Effector memory CD8-positive, alpha-beta T cell (primary cell): ENCODE results near the gene RUNX1.
"Not testable (repeated sequence)": the region's sequence is repeated elsewhere in the genome, so short reads cannot be mapped to it uniquely, and the experiment has no call there.

Experiments
- ATAC-seq: fragments of 150-1000 bp; cut with Tn5 transposase; replicated peaks from 2 replicates; pipeline ENCODE4 v1.10.0; 2021; ENCODE audit warnings: mild to moderate bottlenecking, moderate library complexity
- DNase-seq, 3 experiments: peaks; one replicate each; pipeline ENCODE4 v3.0.0; 2021
- H3K27ac Mint-ChIP-seq, 2 donors: one replicate each; pipeline ENCODE4 v1.8.0; 2022; ENCODE audit warnings: mild to moderate bottlenecking in 2 of 2, mixed read lengths in 2 of 2, moderate library complexity in 2 of 2
- H3K27me3 Mint-ChIP-seq, 2 donors: one replicate each; pipeline ENCODE4 v1.8.0; 2022; ENCODE audit warnings: mixed read lengths in 2 of 2
- H3K36me3 Mint-ChIP-seq: one replicate; pipeline ENCODE4 v1.8.0; 2022; ENCODE audit warnings: mild to moderate bottlenecking, moderate library complexity, mixed read lengths; ENCODE audit not compliant: insufficient read depth
- H3K4me1 Mint-ChIP-seq, 2 donors: one replicate each; pipeline ENCODE4 v1.8.0; 2022; ENCODE audit warnings: low read depth in 2 of 2, mixed read lengths in 2 of 2
- H3K4me3 Mint-ChIP-seq, 2 donors: one replicate each; pipeline ENCODE4 v1.8.0; 2022; ENCODE audit warnings: mild to moderate bottlenecking in 2 of 2, mixed read lengths in 2 of 2, moderate library complexity in 2 of 2
- H3K9me3 Mint-ChIP-seq, 2 donors: one replicate each; pipeline ENCODE4 v1.8.0; 2022; ENCODE audit warnings: mixed read lengths in 2 of 2

RUNX1 gene

DNA sequence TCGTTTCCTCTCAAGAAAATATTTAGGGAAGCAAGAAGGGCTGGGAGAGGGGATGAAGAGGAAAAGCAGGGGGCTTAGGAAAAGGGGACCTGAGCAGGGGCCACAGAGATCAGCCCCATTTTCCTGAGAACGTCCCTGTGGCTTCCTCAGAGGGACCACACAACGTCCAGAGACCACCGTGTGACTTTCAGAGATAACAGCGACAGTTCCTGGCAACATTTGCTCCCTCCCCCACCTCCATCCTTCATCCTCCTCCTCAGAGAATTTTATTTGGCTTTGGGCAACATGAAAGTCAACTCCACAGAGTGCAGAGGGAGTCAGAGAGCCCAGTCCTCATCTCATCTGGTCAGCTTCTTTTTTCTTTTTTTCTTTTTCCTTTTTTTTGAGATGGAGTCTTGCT, 50.9 kb downstream of the RUNX1 start:
- ATAC-seq = no peak
- Mint-ChIP-seq H3K27ac (peak overlapping the region; percentile 59 to 94), H3K9me3 (no peaks in the 10 kb centered on the region), H3K36me3 (peaks cover 20% of the 10 kb centered on the region), H3K4me1 (peaks cover 64 to 73% of the 10 kb centered on the region in 2 donors), H3K27me3 (no peaks in the 10 kb centered on the region), H3K4me3 (peak overlapping the region; percentile 40 to 65)
- DNase-seq = no peak

DNA sequence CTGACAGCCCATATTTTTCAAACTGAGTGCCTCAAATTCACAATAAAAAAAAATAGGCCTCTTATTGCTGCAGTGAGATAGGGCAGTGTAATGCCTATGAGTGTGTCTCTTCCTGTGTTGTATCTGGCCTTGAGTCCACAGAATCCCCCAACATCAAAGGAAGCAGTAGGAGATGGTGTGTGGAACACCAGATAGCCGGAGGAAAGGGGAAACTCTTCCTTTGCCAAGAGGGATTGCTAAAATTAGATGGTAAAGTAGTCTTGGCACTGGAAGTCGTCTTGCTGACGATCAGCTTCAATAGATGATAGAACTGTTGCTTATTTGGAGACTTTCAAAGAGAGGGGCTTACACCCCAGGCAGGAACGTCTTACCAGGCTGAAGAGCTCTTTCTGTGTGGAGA, 51.8 kb downstream of the RUNX1 start:
- DNase-seq = no peak
- Mint-ChIP-seq H3K4me3 (peak overlapping the region in 1 of 2 donors; percentile 47), H3K36me3 (peaks cover 26% of the 10 kb centered on the region), H3K27ac (peak overlapping the region; percentile 73 to 94), H3K4me1 (peaks cover 60 to 66% of the 10 kb centered on the region in 2 donors), H3K9me3 (no peaks in the 10 kb centered on the region), H3K27me3 (no peaks in the 10 kb centered on the region)
- ATAC-seq = no peak

DNA sequence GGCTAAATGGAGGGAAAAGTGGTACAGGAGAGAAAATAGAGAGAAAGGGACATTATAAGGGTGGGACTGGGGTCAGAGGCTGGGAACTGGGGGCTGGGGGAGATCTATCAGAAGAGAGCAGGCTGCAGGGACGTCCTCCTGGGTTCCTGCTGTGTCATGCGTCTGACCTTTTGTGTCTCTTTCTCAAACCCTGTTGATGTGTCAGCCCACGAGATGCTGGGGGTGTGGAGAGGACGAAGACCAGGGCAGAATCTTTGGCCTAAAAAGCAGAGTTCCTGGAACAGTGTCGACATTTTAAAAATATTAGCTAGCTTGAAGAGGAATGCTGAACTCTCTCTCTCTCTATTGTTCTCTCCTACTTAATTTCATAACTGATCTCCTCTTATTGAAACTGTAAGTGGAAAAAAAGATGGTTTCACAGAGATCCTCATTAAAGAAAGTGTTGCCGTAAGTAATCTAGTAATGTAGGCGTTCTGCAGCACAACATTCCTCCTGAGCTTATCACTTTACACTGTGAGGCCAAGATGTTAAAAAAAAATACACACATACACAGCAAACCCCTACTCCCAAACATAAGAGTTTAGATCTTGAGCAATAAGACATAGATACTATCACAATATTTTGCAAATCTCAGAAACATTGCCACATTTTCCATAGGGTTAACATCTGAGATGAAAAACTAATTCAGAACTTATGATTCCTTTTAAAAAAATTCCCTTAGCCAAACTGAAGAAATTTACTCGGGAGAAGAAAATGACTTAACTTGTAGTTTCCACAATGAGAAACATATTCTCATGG, 52.6 kb downstream of the RUNX1 start:
- ATAC-seq = peak; percentile 14
- no peak for DNase-seq
- Mint-ChIP-seq H3K4me1 (peaks cover 62 to 66% of the 10 kb centered on the region in 2 donors), H3K27ac (peak overlapping the region; percentile 73 to 94), H3K27me3 (no peaks in the 10 kb centered on the region), H3K36me3 (peaks cover 29% of the 10 kb centered on the region), H3K9me3 (no peaks in the 10 kb centered on the region), H3K4me3 (peak overlapping the region; percentile 47 to 54)

DNA sequence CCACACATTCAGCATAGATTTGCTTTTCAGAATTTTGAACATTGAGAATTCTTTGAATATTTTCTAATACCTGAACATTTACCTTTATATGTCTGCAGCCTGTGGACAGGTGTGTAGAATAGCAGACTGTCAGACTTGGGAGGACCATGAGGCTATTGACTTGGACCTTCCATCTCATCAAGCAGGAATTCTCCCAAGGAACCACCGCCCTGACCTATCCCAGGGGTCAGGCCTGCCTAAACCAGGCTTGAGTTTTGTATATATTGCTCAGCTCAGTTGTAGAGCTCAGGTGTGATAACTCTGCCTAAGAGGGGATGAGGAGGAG, 53.2 kb downstream of the RUNX1 start:
- no peaks in the 10 kb centered on the region for H3K9me3 Mint-ChIP-seq
- H3K27ac Mint-ChIP-seq = peak overlapping the region; percentile 73 to 94
- peaks cover 29% of the 10 kb centered on the region for H3K36me3 Mint-ChIP-seq
- H3K4me1 Mint-ChIP-seq = peaks cover 65 to 68% of the 10 kb centered on the region in 2 donors
- DNase-seq = no peak
- H3K4me3 Mint-ChIP-seq = peak overlapping the region; percentile 47 to 54
- no peaks in the 10 kb centered on the region for H3K27me3 Mint-ChIP-seq
- no peak for ATAC-seq

DNA sequence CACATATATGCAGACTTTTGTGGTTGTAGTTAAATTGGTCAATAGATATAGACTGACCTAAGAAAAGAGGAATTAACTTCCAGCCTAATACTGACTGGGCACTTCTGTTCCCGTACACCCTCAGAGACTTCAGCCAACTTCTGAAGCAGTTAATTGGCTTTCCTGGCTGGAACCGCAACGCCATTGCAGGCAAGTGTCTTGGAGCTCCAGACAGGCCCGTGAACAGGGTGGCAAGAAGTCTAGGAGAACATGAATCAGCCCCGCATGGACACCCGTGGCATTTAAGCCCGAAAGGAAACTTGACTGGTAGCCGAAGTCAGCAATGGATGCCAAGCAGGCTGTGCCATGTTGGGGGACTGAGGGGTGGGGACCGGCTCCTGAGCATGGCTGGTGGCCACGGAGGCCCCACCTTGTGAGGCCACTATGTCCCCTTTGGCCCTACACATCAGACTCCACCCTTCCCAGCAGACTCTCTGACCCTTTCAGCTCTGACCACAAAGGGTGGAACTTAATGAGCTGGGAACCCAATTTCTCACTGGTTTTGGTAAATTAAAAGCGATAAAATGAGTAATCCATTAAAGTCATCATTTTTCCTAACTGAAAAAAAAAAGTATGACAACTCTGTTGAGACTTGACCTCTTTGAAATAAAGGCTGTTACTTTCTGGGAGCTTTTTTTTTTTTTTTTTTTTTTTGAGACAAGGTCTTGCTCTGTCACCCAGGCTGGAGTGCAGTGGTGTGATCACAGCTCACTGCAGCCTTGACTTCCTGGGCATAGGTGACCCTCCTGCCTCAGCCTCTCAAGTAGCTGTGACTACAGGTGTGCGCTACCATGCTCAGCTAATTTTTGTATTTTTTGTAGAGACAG, 54.1 kb downstream of the RUNX1 start:
- Mint-ChIP-seq H3K9me3 (no peaks in the 10 kb centered on the region), H3K36me3 (peaks cover 32% of the 10 kb centered on the region), H3K4me1 (peaks cover 65 to 70% of the 10 kb centered on the region in 2 donors), H3K27me3 (no peaks in the 10 kb centered on the region), H3K4me3 (no peak overlapping the region), H3K27ac (peak overlapping the region; percentile 73 to 94)
- ATAC-seq = no peak
- DNase-seq = no peak

DNA sequence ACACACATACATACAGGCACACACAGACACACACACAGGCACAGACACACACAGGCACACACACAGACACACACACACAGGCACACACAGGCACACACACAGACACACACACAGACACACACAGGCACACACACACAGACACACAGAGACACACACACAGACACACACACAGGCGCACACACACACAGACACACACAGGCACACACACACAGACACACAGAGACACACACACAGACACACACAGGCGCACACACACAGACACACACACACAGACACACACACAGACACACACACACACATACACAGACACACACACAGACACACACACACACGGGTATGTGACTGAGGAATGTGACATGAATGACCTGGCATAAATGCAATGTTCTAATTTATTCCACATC, 55.6 kb downstream of the RUNX1 start:
- peaks cover 31% of the 10 kb centered on the region for H3K36me3 Mint-ChIP-seq
- not testable (repeated sequence) for H3K9me3 Mint-ChIP-seq

DNA sequence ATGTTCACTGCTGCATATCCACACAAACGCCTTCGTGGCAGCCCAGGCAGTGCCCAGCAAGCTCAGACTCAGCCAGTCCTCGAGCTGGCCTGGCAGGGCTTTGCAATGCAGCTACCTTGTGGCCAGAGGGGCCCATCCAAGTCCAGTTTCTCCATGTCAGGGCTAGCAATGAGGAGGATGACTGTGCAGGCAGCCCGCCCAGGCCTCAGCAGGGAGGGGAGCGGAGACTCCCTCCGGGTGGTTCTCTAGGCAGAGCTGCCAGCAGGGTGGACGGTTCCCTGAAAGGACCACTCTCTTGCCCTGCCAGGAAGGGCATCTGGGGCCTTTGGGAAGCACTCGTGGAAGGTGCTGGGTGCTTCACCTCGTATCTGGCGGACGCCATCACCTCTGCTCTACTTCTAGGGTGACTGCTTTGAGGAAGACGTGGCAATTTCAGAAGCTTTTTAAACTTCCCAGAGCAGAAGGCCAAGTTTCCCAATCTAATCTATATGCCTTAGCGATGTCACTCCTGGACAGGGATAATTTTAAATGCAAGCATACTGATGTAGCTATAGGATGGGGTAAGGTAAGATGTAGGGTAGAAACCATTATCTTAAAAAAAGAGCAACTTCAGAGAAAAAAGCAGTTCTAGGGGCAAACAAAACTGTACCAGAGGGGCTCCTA, 56.2 kb downstream of the RUNX1 start:
- no peak for ATAC-seq
- Mint-ChIP-seq H3K27me3 (no peaks in the 10 kb centered on the region), H3K27ac (no peak overlapping the region)

More for the DNA sequence above, 55.6 kb downstream of the RUNX1 start:
- peaks cover 65 to 70% of the 10 kb centered on the region in 2 donors for H3K4me1 Mint-ChIP-seq
- DNase-seq, H3K4me3 Mint-ChIP-seq, H3K27me3 Mint-ChIP-seq, H3K27ac Mint-ChIP-seq, ATAC-seq: not testable (repeated sequence)

DNA sequence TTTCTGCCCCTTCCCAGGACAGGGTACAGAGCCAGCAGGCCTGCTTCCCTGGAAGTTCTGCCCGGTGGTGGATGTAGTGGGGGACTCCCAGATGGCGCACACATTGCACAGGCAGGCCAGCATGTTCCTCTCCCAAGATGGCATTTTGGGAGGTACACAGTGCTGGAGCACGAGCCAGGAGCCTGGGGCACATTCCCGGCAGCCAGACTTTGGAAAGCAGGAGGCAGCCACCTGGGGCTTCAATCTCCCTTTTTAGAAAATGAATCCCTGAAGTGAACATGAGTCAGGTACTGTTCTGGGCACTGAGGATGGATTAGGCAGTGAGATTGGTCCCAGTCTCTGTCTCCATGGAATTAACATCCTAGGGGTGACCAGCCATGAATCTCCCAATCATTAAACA, 56.9 kb downstream of the RUNX1 start:
- Mint-ChIP-seq H3K4me3 (no peak overlapping the region), H3K4me1 (peaks cover 64 to 69% of the 10 kb centered on the region in 2 donors), H3K36me3 (peaks cover 33% of the 10 kb centered on the region), H3K9me3 (no peaks in the 10 kb centered on the region), H3K27me3 (no peaks in the 10 kb centered on the region), H3K27ac (peak overlapping the region in 1 of 2 donors; percentile 93)
- DNase-seq (no peak), ATAC-seq (no peak)

More for the DNA sequence above, 56.2 kb downstream of the RUNX1 start:
- Mint-ChIP-seq H3K4me3 (no peak overlapping the region), H3K36me3 (peaks cover 29% of the 10 kb centered on the region), H3K9me3 (no peaks in the 10 kb centered on the region), H3K4me1 (peaks cover 64 to 69% of the 10 kb centered on the region in 2 donors)
- DNase-seq = no peak

DNA sequence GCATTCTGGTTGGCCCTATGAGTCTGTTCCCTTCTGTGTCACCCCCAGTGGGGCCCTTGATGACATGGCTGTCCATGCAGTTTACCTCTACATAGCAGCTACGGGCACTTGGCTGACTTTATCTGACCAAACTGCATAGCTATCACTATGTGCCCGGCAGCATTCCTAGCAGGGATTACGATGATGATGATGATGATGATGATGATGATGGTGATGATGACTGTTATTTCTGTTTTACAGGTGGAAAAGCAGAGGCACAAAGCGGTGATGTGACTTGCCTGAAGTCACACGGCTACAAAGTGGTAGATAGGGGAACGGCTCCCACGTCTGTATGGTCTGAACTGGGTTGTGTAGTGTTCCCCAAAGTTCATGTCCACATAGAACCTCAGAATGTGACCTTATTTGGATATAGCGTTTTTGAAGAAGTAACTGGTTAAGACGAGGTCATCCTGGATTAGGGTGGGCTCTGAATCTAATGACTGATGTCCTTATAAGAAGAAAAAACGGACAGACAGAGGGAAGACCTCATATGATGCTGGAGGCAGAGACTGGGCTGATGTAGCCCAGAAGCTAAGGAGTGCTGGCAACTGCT, 57.6 kb downstream of the RUNX1 start:
- H3K4me1 Mint-ChIP-seq = peaks cover 64 to 70% of the 10 kb centered on the region in 2 donors
- no peaks in the 10 kb centered on the region for H3K27me3 Mint-ChIP-seq
- ATAC-seq = no peak
- no peaks in the 10 kb centered on the region for H3K9me3 Mint-ChIP-seq
- peaks cover 33% of the 10 kb centered on the region for H3K36me3 Mint-ChIP-seq
- peak overlapping the region in 1 of 2 donors; percentile 93 for H3K27ac Mint-ChIP-seq
- no peak for DNase-seq
- peak overlapping the region in 1 of 2 donors; percentile 91 for H3K4me3 Mint-ChIP-seq

DNA sequence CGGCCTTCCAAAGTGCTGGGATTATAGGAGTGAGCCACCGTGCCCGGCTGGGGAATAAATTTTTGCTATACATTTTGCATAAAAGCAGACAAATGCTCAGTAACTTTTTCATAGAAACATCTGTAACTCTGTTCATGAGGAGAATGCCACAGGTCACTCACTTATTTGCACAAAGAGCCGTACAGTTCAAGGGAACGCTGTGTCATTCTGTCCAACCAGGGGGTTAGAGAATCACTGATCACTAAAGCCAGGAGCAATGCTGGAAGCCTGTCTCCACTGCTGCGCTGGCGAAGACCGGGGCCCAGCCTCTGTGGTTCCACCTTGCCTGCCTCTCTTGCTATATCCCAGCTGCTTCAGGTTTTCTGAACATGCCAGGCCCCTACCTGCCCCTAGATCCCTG, 58.3 kb downstream of the RUNX1 start:
- peaks cover 31% of the 10 kb centered on the region for H3K36me3 Mint-ChIP-seq
- peaks cover 63 to 69% of the 10 kb centered on the region in 2 donors for H3K4me1 Mint-ChIP-seq
- peak overlapping the region in 1 of 2 donors; percentile 93 for H3K27ac Mint-ChIP-seq

DNA sequence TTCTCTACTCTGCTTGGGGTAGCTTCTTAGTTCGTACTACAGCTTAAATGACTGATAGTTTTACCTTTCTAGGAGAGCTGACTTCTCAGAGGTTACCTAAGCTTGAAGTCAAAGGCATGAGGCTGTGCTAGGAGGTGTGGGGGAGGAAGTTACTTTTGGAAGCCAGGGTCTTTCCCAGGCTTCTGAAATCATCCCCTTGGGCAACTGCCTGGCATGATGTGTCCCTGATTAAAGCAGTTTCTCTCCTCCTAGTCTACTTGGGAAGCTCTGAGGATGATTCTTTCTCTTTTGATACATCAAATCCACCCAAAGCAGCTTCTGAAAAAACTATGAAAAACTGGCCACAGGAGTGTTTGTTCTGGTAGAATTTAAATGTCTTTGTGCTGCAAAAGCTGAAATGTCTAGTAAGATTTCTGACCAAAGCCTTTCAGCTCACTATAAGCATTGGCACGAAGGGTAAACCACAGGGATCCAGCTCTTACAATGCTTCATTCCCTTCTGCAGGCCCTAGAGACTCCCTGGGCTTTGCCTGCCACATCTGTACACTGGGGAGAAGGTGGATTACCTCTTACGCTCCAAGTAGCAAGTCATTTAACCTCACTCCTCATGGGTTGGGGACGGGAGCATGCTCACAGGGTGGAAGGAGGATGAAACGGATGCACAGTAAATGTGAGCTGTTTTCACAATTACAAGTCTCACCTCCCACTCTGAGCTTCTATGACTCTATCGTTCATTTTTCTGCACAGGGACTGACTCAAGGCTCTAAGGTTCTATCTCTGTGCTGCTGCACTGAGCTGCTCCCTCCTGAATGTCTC, 59.6 kb downstream of the RUNX1 start:
- Mint-ChIP-seq H3K27ac (peak overlapping the region in 1 of 2 donors; percentile 93), H3K27me3 (no peaks in the 10 kb centered on the region), H3K4me3 (peak overlapping the region; percentile 91), H3K9me3 (no peaks in the 10 kb centered on the region), H3K36me3 (peaks cover 26% of the 10 kb centered on the region), H3K4me1 (peaks cover 67 to 69% of the 10 kb centered on the region in 2 donors)
- ATAC-seq (peak; percentile 25), DNase-seq (no peak)

More for the DNA sequence above, 58.3 kb downstream of the RUNX1 start:
- Mint-ChIP-seq H3K9me3 (no peaks in the 10 kb centered on the region), H3K27me3 (no peaks in the 10 kb centered on the region), H3K4me3 (peak overlapping the region in 1 of 2 donors; percentile 91)
- no peak for ATAC-seq
- DNase-seq = no peak

DNA sequence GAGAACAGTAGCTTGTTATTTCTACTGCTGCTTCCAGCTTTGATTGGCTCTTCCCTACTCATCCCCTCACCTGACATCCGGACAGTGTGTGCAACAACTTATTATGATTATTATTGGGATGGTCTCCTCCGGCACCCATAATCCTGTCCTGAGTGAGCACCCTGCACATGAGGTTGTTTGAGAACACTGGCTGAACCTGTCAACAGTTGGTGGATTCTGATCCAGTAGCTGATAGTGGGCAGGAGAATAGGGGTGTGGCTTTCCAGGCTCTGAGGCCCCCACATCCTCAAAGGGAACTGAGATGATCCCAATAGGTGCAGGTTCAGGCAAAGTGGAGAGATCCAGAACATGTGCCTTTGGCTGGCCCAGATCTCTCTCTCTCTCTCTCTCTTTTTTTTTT, 60.5 kb downstream of the RUNX1 start:
- no peak for DNase-seq
- no peak for ATAC-seq
- Mint-ChIP-seq H3K4me1 (peaks cover 76 to 79% of the 10 kb centered on the region in 2 donors), H3K36me3 (peaks cover 28% of the 10 kb centered on the region), H3K27ac (peak overlapping the region in 1 of 2 donors; percentile 93), H3K27me3 (no peaks in the 10 kb centered on the region), H3K9me3 (no peaks in the 10 kb centered on the region), H3K4me3 (peak overlapping the region; percentile 91)
